CD4-positive, alpha-beta T cell (primary cell): Measurements from ENCODE around the gene BDH1. TPM values are rescaled to one million over a fixed set of nuclear protein-coding genes. Genes with fewer than 3 reads are reported as not detected.

ENCODE experiments used
- ATAC-seq: fragments of 200-7000 bp; cut with Tn5 transposase; one replicate; pipeline ENCODE4 v1.10.0; 2022; ENCODE audit warnings: mild to moderate bottlenecking; ENCODE audit not compliant: poor library complexity
- CTCF ChIA-PET: fragments of 350-600 bp; sonication (Branson Sonifier 250); formaldehyde crosslinking; loops from one replicate; lab custom pipeline; 2021; ENCODE audit warnings: antibody characterized with exemption, inconsistent platforms; lab: Charles Lee
- POLR2A ChIA-PET: fragments of 350-600 bp; sonication (Branson Sonifier 250); formaldehyde crosslinking; loops from one replicate; lab custom pipeline; 2021; ENCODE audit warnings: antibody characterized with exemption, inconsistent platforms; lab: Charles Lee
- DNase-seq, 14 experiments: peaks; one replicate each; pipeline ENCODE4 v3.0.0-alpha.2; 2013 to 2020; ENCODE audit warnings: mixed read lengths in 2 of 14
- H3K27ac ChIP-seq, 2 donors: one replicate each; pipeline versions ENCODE4 v1.5.1 to v1.7.0; 2013; ENCODE audit warnings: low read length in 2 of 2, low read depth in 1 of 2, mild to moderate bottlenecking in 1 of 2
- H3K27me3 ChIP-seq, 2 experiments: 1 replicate in 1 of 2; 2 replicates in 1 of 2; pipeline versions ENCODE4 v1.6.1 to v1.7.0; 2013; ENCODE audit warnings: low read length in 2 of 2, control low read depth in 1 of 2, mild to moderate bottlenecking in 1 of 2, moderate library complexity in 1 of 2; ENCODE audit not compliant: insufficient read depth in 2 of 2, control insufficient read depth in 1 of 2
- H3K36me3 ChIP-seq: one replicate; pipeline ENCODE4 v1.6.1; 2013; ENCODE audit warnings: low read length, control low read depth; ENCODE audit not compliant: insufficient read depth
- H3K4me1 ChIP-seq: one replicate; pipeline ENCODE4 v1.6.1; 2013; ENCODE audit warnings: low read length, control low read depth; ENCODE audit not compliant: insufficient read depth
- H3K4me3 ChIP-seq: one replicate; pipeline ENCODE4 v1.5.1; 2013; ENCODE audit warnings: mild to moderate bottlenecking, low read length, moderate library complexity
- H3K9me3 ChIP-seq, 2 experiments: 1 replicate in 1 of 2; 2 replicates in 1 of 2; pipeline versions ENCODE4 v1.6.1 to v1.7.0; 2013; ENCODE audit warnings: low read length in 2 of 2, mild to moderate bottlenecking in 2 of 2, control low read depth in 1 of 2, moderate library complexity in 1 of 2; ENCODE audit not compliant: control insufficient read depth in 1 of 2, insufficient read depth in 1 of 2
- H3K27ac Mint-ChIP-seq: one replicate; pipeline ENCODE4 v1.8.0; 2020; ENCODE audit warnings: mixed read lengths
- H3K27me3 Mint-ChIP-seq: one replicate; pipeline ENCODE4 v1.8.0; 2021; ENCODE audit warnings: mixed read lengths
- H3K36me3 Mint-ChIP-seq: one replicate; pipeline ENCODE4 v1.8.0; 2021; ENCODE audit warnings: low read depth, mixed read lengths
- H3K4me1 Mint-ChIP-seq: one replicate; pipeline ENCODE4 v1.8.0; 2021; ENCODE audit warnings: low read depth, mixed read lengths
- H3K4me3 Mint-ChIP-seq: one replicate; pipeline ENCODE4 v1.8.0; 2020; ENCODE audit warnings: mild to moderate bottlenecking, mixed read lengths
- H3K9me3 Mint-ChIP-seq: one replicate; pipeline ENCODE4 v1.8.0; 2020; ENCODE audit warnings: mixed read lengths
- intact Hi-C, 2 experiments: fragments of 100-400 bp; cut with DNase I in 1 of 2; cut with micrococcal nuclease in 1 of 2; formaldehyde crosslinking; loops; one replicate each; pipeline versions ENCODE4 v1.15.1 to v1.9.0; 2023 to 2025; cut with DNase I, micrococcal nuclease
- total RNA-seq, 174 experiments: library from RNA in 2 of 174; stranded (reverse) in 2 of 174; gene quantifications; one replicate each; pipeline ENCODE4 v1.2.3 and lab custom pipeline; 2021 to 2026
- TF ChIP-seq, protein P1 (sequence below): fragments of 200-600 bp; IDR thresholded peaks from one replicate; pipeline ENCODE4 v1.8.0; 2022; ENCODE audit warnings: antibody characterized with exemption, mild to moderate bottlenecking

BDH1 gene
- total RNA-seq, 2 experiments from 2014 or later = 17.7 to 22.2 TPM

GRCh38 chr3:197466586-197467399, 89.0 kb downstream of the BDH1 start:
- H3K9me3 ChIP-seq = peaks cover 0 to 7% of the 10 kb centered on the region in 2 experiments
- TF ChIP-seq, protein P1, sequence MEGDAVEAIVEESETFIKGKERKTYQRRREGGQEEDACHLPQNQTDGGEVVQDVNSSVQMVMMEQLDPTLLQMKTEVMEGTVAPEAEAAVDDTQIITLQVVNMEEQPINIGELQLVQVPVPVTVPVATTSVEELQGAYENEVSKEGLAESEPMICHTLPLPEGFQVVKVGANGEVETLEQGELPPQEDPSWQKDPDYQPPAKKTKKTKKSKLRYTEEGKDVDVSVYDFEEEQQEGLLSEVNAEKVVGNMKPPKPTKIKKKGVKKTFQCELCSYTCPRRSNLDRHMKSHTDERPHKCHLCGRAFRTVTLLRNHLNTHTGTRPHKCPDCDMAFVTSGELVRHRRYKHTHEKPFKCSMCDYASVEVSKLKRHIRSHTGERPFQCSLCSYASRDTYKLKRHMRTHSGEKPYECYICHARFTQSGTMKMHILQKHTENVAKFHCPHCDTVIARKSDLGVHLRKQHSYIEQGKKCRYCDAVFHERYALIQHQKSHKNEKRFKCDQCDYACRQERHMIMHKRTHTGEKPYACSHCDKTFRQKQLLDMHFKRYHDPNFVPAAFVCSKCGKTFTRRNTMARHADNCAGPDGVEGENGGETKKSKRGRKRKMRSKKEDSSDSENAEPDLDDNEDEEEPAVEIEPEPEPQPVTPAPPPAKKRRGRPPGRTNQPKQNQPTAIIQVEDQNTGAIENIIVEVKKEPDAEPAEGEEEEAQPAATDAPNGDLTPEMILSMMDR = no peak
- ChIA-PET POLR2A (no interaction called here), CTCF (no interaction called here)
- no peak for ATAC-seq
- H3K36me3 Mint-ChIP-seq = no peaks in the 10 kb centered on the region
- no peak overlapping the region for H3K27ac Mint-ChIP-seq
- peaks cover 41% of the 10 kb centered on the region for H3K27me3 Mint-ChIP-seq
- no peak for DNase-seq
- H3K27ac ChIP-seq = no peak overlapping the region
- no peak overlapping the region for H3K4me3 Mint-ChIP-seq
- H3K36me3 ChIP-seq = no peaks in the 10 kb centered on the region
- no peak overlapping the region for H3K4me3 ChIP-seq
- no peaks in the 10 kb centered on the region for H3K4me1 Mint-ChIP-seq
- intact Hi-C loops = no loop called here
- peaks cover 9 to 16% of the 10 kb centered on the region in 2 experiments for H3K27me3 ChIP-seq
- H3K4me1 ChIP-seq = no peaks in the 10 kb centered on the region
- H3K9me3 Mint-ChIP-seq = no peaks in the 10 kb centered on the region

- Mint-ChIP-seq H3K9me3 (no peaks in the 10 kb centered on the region), H3K27me3 (peaks cover 41% of the 10 kb centered on the region), H3K4me3 (no peak overlapping the region), H3K27ac (no peak overlapping the region), H3K4me1 (no peaks in the 10 kb centered on the region), H3K36me3 (no peaks in the 10 kb centered on the region)
- DNase-seq (no peak), ATAC-seq (no peak)
- Histone ChIP-seq H3K27me3 (peaks cover 9 to 14% of the 10 kb centered on the region in 2 experiments), H3K4me3 (no peak overlapping the region), H3K9me3 (peaks cover 0 to 7% of the 10 kb centered on the region in 2 experiments), H3K4me1 (no peaks in the 10 kb centered on the region), H3K27ac (no peak overlapping the region), H3K36me3 (no peaks in the 10 kb centered on the region)
- intact Hi-C loops = no loop called here
- ChIA-PET CTCF (no interaction called here), POLR2A (no interaction called here)
- TF ChIP-seq, protein P1 = no peak
Observed at GRCh38 chr3:197465996-197466549, 89.7 kb downstream of the BDH1 start.

GRCh38 chr3:197465197-197465995, 90.4 kb downstream of the BDH1 start:
- DNase-seq (no peak), ATAC-seq (no peak)
- TF ChIP-seq, protein P1 = no peak
- no peak overlapping the region for H3K4me3 Mint-ChIP-seq
- H3K36me3 Mint-ChIP-seq = no peaks in the 10 kb centered on the region
- ChIA-PET CTCF (no interaction called here), POLR2A (no interaction called here)
- H3K36me3 ChIP-seq = no peaks in the 10 kb centered on the region
- H3K27me3 Mint-ChIP-seq = peaks cover 41% of the 10 kb centered on the region
- peaks cover 0 to 7% of the 10 kb centered on the region in 2 experiments for H3K9me3 ChIP-seq
- H3K9me3 Mint-ChIP-seq = no peaks in the 10 kb centered on the region
- H3K4me1 ChIP-seq = no peaks in the 10 kb centered on the region
- no peaks in the 10 kb centered on the region for H3K4me1 Mint-ChIP-seq
- no peak overlapping the region for H3K27ac ChIP-seq
- H3K4me3 ChIP-seq = no peak overlapping the region
- peaks cover 9 to 14% of the 10 kb centered on the region in 2 experiments for H3K27me3 ChIP-seq
- intact Hi-C loops = no loop called here
- no peak overlapping the region for H3K27ac Mint-ChIP-seq
